Measurements from ENCODE around the gene CADPS2.

GRCh38 chr7:122577449-122578003 is 308.7 kb downstream of the CADPS2 start:
- TF ChIP-seq, protein P1, sequence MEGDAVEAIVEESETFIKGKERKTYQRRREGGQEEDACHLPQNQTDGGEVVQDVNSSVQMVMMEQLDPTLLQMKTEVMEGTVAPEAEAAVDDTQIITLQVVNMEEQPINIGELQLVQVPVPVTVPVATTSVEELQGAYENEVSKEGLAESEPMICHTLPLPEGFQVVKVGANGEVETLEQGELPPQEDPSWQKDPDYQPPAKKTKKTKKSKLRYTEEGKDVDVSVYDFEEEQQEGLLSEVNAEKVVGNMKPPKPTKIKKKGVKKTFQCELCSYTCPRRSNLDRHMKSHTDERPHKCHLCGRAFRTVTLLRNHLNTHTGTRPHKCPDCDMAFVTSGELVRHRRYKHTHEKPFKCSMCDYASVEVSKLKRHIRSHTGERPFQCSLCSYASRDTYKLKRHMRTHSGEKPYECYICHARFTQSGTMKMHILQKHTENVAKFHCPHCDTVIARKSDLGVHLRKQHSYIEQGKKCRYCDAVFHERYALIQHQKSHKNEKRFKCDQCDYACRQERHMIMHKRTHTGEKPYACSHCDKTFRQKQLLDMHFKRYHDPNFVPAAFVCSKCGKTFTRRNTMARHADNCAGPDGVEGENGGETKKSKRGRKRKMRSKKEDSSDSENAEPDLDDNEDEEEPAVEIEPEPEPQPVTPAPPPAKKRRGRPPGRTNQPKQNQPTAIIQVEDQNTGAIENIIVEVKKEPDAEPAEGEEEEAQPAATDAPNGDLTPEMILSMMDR (IDR thresholded peaks at IDR 0.05): no peak
- no peak for TF ChIP-seq POLR2A (IDR thresholded peaks at IDR 0.05)
- TF ChIP-seq EP300 (IDR thresholded peaks at IDR 0.05): no peak
- TF ChIP-seq POLR2AphosphoS5 (IDR thresholded peaks at IDR 0.05): no peak
